Measurements from ENCODE around the gene FNDC7. TPM values are rescaled to one million over a fixed set of nuclear protein-coding genes. Genes with fewer than 3 reads are reported as not detected.
A peak's percentile ranks its signal among the peaks of the same experiment; 100 is the strongest.

The FNDC7 gene
- total and polyA plus RNA-seq, 2 donors (not counting 3 experiments of a cell fraction or from before 2014, with no cell fraction given) = not detected

GRCh38 chr1:108691128-108691941 lies 21.4 kb upstream of the FNDC7 start:
- peak overlapping the region; percentile 94 for H3K27ac ChIP-seq (ENCODE audit: insufficient read depth, low read depth, low read length)
- peaks cover 1 to 9% of the 10 kb centered on the region in 2 experiments for H3K36me3 ChIP-seq (ENCODE audit: control insufficient read depth in 2 of 2, extremely low read depth in 1 of 2, insufficient read depth in 2 of 2, low read length in 2 of 2)
- no peaks in the 10 kb centered on the region for H3K27me3 ChIP-seq (ENCODE audit: control insufficient read depth in 2 of 2, insufficient read depth in 2 of 2, low read length in 2 of 2)
- peak overlapping the region; percentile 96 for H2AFZ ChIP-seq (ENCODE audit: low read depth, low read length)
- dilution Hi-C loops (cut with MboI; ENCODE audit: extremely low pct_ligation_motif_present, low sequenced_read_pairs) (no loop called here), intact Hi-C loops (cut with micrococcal nuclease) (loop anchor here (5.0 kb wide), 2 partner anchors 179 to 186 kb away; partner anchors contain the start of gene GPSM2)
- peak overlapping the region; percentile 83 to 94 (median 89) for H3K4me3 ChIP-seq (replicated peaks in 1 of 3; ENCODE audit: insufficient read depth in 1 of 3, low read depth in 1 of 3, low read length in 3 of 3)
- H3K9me3 ChIP-seq (replicated peaks; ENCODE audit: control insufficient read depth, insufficient read depth, low read length) = no peaks in the 10 kb centered on the region
- no peaks in the 10 kb centered on the region for H3K9me1 ChIP-seq (replicated peaks; ENCODE audit: control insufficient read depth, extremely low read depth, insufficient read depth, low read length)
- ChIA-PET CTCF (interaction anchor here (0.7 to 1.8 kb wide), 12 partner anchors 13 to 207 kb away, joined by 3 to 13 read pairs (median 5); partner anchors contain the start of genes EEIG2, HENMT1 and STXBP3), POLR2A (interaction anchor here (0.6 to 1.5 kb wide), 8 partner anchors 9 to 408 kb away, joined by 3 to 11 read pairs (median 4); partner anchors contain the start of genes HENMT1 and STXBP3)
- DNase-seq (ENCODE audit: low read depth, low spot score) (no peak), FAIRE-seq (no peak)
- H3K79me2 ChIP-seq (ENCODE audit: control insufficient read depth, insufficient read depth, low read length) = peaks cover 45% of the 10 kb centered on the region
- peak overlapping the region; percentile 91 for H3K4me2 ChIP-seq (ENCODE audit: insufficient read depth, low read length)
- peak overlapping the region; percentile 94 for H3K9ac ChIP-seq (replicated peaks; ENCODE audit: extremely low read depth, insufficient read depth, low read length)
- H4K20me1 ChIP-seq (replicated peaks; ENCODE audit: control insufficient read depth, extremely low read depth, insufficient read depth, low read length) = peaks cover 4% of the 10 kb centered on the region
- H3K4me1 ChIP-seq (ENCODE audit: control insufficient read depth, extremely low read depth, insufficient read depth, low read length) = peaks cover 23% of the 10 kb centered on the region
- BruUV-seq (replicated peaks) = TSS peak; percentile 77
- no peak for TF ChIP-seq EZH2 (IDR thresholded peaks at IDR 0.05; ENCODE audit: borderline replicate concordance, low read depth, low read length, severe bottlenecking)
- no peak for TF ChIP-seq MYC (IDR thresholded peaks at IDR 0.05; ENCODE audit: low read depth, low read length)
- TF ChIP-seq FOS (IDR thresholded peaks at IDR 0.05; ENCODE audit: borderline replicate concordance, insufficient read depth, low read length) = no peak
- TF ChIP-seq GATA2 (IDR thresholded peaks at IDR 0.05; ENCODE audit: insufficient read depth, insufficient read length, low read depth, low read length) = peak; percentile 78
- no peak for TF ChIP-seq JUN (IDR thresholded peaks at IDR 0.05; ENCODE audit: borderline replicate concordance, insufficient read depth, insufficient read length, low read depth)
